GM23338 (cell line): ENCODE results near the gene RGL1.

Source experiments
- CREB1 ChIP-seq: fragments of 250-450 bp; sonication (Bioruptor Pico); IDR thresholded peaks from 2 replicates; pipeline ENCODE4 v1.5.0; 2020; ENCODE audit warnings: low read depth, mild to moderate bottlenecking, moderate library complexity
- EZH2 ChIP-seq: fragments of 200-600 bp; sonication (generic); IDR thresholded peaks from one replicate; pipeline ENCODE4 v1.8.0; 2017; ENCODE audit warnings: antibody characterized with exemption, mild to moderate bottlenecking, low read depth; ENCODE audit not compliant: unreplicated experiment
- EZH2phosphoT487 ChIP-seq: fragments of 200-600 bp; sonication (generic); IDR thresholded peaks from one replicate; pipeline ENCODE4 v1.8.1; 2018; ENCODE audit warnings: antibody characterized with exemption; ENCODE audit not compliant: unreplicated experiment
- JUNB ChIP-seq: IDR thresholded peaks from one replicate; pipeline ENCODE4 v1.6.1; 2016; ENCODE audit warnings: antibody characterized with exemption; ENCODE audit not compliant: unreplicated experiment
- NANOG ChIP-seq: IDR thresholded peaks from 2 replicates; pipeline ENCODE4 v1.6.1; 2016; ENCODE audit warnings: antibody characterized with exemption, borderline replicate concordance
- POLR2AphosphoS5 ChIP-seq: IDR thresholded peaks from 2 replicates; pipeline ENCODE4 v1.6.1; 2016; ENCODE audit warnings: antibody characterized with exemption, low read depth
- STAT1 ChIP-seq: IDR thresholded peaks from one replicate; pipeline ENCODE4 v1.6.1; 2016; ENCODE audit warnings: antibody characterized with exemption; ENCODE audit not compliant: unreplicated experiment
- ZNF114 ChIP-seq: fragments of 250-450 bp; sonication (Bioruptor Pico); IDR thresholded peaks from 2 replicates; pipeline ENCODE4 v1.5.0; 2020; ENCODE audit warnings: mild to moderate bottlenecking, moderate library complexity
- ZNF331 ChIP-seq: fragments of 250-450 bp; sonication (Bioruptor Pico); IDR thresholded peaks from 2 replicates; pipeline ENCODE4 v1.5.0; 2020; ENCODE audit warnings: low read depth, mild to moderate bottlenecking, moderate library complexity
- TF ChIP-seq, protein P1 (sequence below), 2 experiments: fragments of 200-600 bp in 1 of 2; sonication (generic) in 1 of 2; conservative IDR thresholded peaks; 2 replicates each; pipeline versions ENCODE4 v1.5.1 to v1.6.1; 2016 to 2017; ENCODE audit warnings: antibody characterized with exemption in 2 of 2, low read depth in 2 of 2, mild to moderate bottlenecking in 2 of 2, moderate library complexity in 1 of 2
- TF ChIP-seq, protein P2 (sequence below): IDR thresholded peaks from one replicate; pipeline ENCODE4 v1.6.1; 2018; ENCODE audit warnings: antibody characterized with exemption; ENCODE audit not compliant: unreplicated experiment
- TF ChIP-seq, protein P3 (sequence below): fragments of 250-450 bp; sonication (Bioruptor Pico); IDR thresholded peaks from 2 replicates; pipeline ENCODE4 v1.5.0; 2020; ENCODE audit warnings: mild to moderate bottlenecking, moderate library complexity

DNA sequence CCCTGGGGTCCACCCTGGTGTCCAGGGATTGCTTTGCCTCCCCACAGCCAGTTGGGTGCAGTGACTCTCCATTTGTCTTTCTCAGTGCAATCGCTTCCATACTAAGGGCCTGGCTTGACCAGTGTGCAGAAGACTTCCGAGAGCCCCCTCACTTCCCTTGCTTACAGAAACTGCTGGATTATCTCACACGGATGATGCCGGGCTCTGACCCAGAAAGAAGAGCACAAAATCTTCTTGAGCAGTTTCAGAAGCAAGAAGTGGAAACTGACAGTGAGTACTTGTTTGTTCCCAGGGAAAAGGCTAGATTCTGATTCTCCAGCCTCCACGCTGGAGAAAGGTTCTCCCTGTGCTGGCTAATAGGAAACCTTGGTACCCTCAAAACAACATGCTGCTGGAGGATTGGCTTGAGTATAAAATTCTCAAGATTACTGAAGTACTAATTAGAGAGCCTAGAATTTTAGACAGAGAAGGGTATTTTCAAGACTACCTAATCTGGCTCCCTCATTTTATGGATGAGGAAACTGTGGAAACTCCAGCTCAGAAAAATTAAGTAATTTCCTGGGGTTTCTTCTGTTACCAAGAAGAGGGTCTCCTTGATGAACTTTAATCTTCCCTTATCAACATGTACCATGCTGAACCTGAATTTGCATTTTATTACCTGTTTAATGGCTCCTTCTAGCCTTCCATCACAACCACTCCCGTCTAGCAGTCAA is 75.8 kb downstream of the RGL1 start:
- TF ChIP-seq EZH2phosphoT487 (no peak), EZH2 (no peak), ZNF114 (CRISPR knock-in tag) (no peak), ZNF331 (CRISPR knock-in tag) (no peak), POLR2AphosphoS5 (no peak), CREB1 (no peak), NANOG (no peak), JUNB (no peak), STAT1 (no peak)
- TF ChIP-seq, protein P1, sequence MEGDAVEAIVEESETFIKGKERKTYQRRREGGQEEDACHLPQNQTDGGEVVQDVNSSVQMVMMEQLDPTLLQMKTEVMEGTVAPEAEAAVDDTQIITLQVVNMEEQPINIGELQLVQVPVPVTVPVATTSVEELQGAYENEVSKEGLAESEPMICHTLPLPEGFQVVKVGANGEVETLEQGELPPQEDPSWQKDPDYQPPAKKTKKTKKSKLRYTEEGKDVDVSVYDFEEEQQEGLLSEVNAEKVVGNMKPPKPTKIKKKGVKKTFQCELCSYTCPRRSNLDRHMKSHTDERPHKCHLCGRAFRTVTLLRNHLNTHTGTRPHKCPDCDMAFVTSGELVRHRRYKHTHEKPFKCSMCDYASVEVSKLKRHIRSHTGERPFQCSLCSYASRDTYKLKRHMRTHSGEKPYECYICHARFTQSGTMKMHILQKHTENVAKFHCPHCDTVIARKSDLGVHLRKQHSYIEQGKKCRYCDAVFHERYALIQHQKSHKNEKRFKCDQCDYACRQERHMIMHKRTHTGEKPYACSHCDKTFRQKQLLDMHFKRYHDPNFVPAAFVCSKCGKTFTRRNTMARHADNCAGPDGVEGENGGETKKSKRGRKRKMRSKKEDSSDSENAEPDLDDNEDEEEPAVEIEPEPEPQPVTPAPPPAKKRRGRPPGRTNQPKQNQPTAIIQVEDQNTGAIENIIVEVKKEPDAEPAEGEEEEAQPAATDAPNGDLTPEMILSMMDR (conservative IDR thresholded peaks at IDR 0.05; ENCODE audit: low read depth in 2 of 2), result no peak
- TF ChIP-seq, protein P2, sequence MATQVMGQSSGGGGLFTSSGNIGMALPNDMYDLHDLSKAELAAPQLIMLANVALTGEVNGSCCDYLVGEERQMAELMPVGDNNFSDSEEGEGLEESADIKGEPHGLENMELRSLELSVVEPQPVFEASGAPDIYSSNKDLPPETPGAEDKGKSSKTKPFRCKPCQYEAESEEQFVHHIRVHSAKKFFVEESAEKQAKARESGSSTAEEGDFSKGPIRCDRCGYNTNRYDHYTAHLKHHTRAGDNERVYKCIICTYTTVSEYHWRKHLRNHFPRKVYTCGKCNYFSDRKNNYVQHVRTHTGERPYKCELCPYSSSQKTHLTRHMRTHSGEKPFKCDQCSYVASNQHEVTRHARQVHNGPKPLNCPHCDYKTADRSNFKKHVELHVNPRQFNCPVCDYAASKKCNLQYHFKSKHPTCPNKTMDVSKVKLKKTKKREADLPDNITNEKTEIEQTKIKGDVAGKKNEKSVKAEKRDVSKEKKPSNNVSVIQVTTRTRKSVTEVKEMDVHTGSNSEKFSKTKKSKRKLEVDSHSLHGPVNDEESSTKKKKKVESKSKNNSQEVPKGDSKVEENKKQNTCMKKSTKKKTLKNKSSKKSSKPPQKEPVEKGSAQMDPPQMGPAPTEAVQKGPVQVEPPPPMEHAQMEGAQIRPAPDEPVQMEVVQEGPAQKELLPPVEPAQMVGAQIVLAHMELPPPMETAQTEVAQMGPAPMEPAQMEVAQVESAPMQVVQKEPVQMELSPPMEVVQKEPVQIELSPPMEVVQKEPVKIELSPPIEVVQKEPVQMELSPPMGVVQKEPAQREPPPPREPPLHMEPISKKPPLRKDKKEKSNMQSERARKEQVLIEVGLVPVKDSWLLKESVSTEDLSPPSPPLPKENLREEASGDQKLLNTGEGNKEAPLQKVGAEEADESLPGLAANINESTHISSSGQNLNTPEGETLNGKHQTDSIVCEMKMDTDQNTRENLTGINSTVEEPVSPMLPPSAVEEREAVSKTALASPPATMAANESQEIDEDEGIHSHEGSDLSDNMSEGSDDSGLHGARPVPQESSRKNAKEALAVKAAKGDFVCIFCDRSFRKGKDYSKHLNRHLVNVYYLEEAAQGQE, result no peak
- TF ChIP-seq, protein P3, sequence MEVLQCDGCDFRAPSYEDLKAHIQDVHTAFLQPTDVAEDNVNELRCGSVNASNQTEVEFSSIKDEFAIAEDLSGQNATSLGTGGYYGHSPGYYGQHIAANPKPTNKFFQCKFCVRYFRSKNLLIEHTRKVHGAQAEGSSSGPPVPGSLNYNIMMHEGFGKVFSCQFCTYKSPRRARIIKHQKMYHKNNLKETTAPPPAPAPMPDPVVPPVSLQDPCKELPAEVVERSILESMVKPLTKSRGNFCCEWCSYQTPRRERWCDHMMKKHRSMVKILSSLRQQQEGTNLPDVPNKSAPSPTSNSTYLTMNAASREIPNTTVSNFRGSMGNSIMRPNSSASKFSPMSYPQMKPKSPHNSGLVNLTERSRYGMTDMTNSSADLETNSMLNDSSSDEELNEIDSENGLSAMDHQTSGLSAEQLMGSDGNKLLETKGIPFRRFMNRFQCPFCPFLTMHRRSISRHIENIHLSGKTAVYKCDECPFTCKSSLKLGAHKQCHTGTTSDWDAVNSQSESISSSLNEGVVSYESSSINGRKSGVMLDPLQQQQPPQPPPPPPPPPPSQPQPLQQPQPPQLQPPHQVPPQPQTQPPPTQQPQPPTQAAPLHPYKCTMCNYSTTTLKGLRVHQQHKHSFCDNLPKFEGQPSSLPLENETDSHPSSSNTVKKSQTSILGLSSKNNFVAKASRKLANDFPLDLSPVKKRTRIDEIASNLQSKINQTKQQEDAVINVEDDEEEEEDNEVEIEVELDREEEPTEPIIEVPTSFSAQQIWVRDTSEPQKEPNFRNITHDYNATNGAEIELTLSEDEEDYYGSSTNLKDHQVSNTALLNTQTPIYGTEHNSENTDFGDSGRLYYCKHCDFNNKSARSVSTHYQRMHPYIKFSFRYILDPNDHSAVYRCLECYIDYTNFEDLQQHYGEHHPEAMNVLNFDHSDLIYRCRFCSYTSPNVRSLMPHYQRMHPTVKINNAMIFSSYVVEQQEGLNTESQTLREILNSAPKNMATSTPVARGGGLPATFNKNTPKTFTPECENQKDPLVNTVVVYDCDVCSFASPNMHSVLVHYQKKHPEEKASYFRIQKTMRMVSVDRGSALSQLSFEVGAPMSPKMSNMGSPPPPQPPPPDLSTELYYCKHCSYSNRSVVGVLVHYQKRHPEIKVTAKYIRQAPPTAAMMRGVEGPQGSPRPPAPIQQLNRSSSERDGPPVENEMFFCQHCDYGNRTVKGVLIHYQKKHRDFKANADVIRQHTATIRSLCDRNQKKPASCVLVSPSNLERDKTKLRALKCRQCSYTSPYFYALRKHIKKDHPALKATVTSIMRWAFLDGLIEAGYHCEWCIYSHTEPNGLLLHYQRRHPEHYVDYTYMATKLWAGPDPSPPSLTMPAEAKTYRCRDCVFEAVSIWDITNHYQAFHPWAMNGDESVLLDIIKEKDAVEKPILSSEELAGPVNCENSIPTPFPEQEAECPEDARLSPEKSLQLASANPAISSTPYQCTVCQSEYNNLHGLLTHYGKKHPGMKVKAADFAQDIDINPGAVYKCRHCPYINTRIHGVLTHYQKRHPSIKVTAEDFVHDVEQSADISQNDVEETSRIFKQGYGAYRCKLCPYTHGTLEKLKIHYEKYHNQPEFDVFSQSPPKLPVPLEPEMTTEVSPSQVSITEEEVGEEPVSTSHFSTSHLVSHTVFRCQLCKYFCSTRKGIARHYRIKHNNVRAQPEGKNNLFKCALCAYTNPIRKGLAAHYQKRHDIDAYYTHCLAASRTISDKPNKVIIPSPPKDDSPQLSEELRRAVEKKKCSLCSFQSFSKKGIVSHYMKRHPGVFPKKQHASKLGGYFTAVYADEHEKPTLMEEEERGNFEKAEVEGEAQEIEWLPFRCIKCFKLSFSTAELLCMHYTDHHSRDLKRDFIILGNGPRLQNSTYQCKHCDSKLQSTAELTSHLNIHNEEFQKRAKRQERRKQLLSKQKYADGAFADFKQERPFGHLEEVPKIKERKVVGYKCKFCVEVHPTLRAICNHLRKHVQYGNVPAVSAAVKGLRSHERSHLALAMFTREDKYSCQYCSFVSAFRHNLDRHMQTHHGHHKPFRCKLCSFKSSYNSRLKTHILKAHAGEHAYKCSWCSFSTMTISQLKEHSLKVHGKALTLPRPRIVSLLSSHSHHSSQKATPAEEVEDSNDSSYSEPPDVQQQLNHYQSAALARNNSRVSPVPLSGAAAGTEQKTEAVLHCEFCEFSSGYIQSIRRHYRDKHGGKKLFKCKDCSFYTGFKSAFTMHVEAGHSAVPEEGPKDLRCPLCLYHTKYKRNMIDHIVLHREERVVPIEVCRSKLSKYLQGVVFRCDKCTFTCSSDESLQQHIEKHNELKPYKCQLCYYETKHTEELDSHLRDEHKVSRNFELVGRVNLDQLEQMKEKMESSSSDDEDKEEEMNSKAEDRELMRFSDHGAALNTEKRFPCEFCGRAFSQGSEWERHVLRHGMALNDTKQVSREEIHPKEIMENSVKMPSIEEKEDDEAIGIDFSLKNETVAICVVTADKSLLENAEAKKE (CRISPR knock-in tag), result no peak
